HG03457 (cell line): ENCODE measurements around the gene MAN1A2.

ENCODE experiments used
- ATAC-seq: cut with Tn5 transposase; IDR thresholded peaks from one replicate; pipeline ENCODE4 v1.9.1; 2021; ENCODE audit warnings: moderate number of reproducible peaks; ENCODE audit not compliant: unreplicated experiment

The MAN1A2 gene

GRCh38 chr1:117359561-117360289 is 7.5 kb upstream of the MAN1A2 start:
- no peak for ATAC-seq

GRCh38 chr1:117362986-117363385 is 4.3 kb upstream of the MAN1A2 start:
- ATAC-seq, result no peak

- ATAC-seq, result no peak
These were observed 3.6 kb upstream of the MAN1A2 start for GRCh38 chr1:117363571-117364048.

- no peak for ATAC-seq
These were observed 3.0 kb upstream of the MAN1A2 start for GRCh38 chr1:117364240-117364639.

GRCh38 chr1:117365350-117366176 is 1.7 kb upstream of the MAN1A2 start:
- no peak for ATAC-seq

GRCh38 chr1:117366177-117367045 is 838 bp upstream of the MAN1A2 start:
- ATAC-seq, result peak; percentile 35

- no peak for ATAC-seq
These were observed 1.2 kb downstream of the MAN1A2 start for GRCh38 chr1:117368116-117369108.

- no peak for ATAC-seq
These were observed 2.8 kb downstream of the MAN1A2 start for GRCh38 chr1:117370071-117370470.

- no peak for ATAC-seq
These were observed 3.3 kb downstream of the MAN1A2 start for GRCh38 chr1:117370509-117370908.

GRCh38 chr1:117371441-117372151 is 4.3 kb downstream of the MAN1A2 start:
- ATAC-seq, result no peak

GRCh38 chr1:117372863-117373412 is 5.7 kb downstream of the MAN1A2 start:
- no peak for ATAC-seq

GRCh38 chr1:117373932-117374331 is 6.7 kb downstream of the MAN1A2 start:
- ATAC-seq, result no peak

GRCh38 chr1:117375327-117375726 is 8.1 kb downstream of the MAN1A2 start:
- no peak for ATAC-seq

GRCh38 chr1:117387060-117387633 is 19.9 kb downstream of the MAN1A2 start:
- no peak for ATAC-seq

GRCh38 chr1:117388328-117388727 is 21.1 kb downstream of the MAN1A2 start:
- no peak for ATAC-seq

GRCh38 chr1:117389284-117389683 is 22.0 kb downstream of the MAN1A2 start:
- no peak for ATAC-seq

- no peak for ATAC-seq
These were observed 22.5 kb downstream of the MAN1A2 start for GRCh38 chr1:117389779-117390178.

- no peak for ATAC-seq
These were observed 25.5 kb downstream of the MAN1A2 start for GRCh38 chr1:117392771-117393170.

- no peak for ATAC-seq
These were observed 28.8 kb downstream of the MAN1A2 start for GRCh38 chr1:117396074-117396473.
